HG03139 (cell line): ENCODE results near the gene TBKBP1.

Source experiments
- ATAC-seq: cut with Tn5 transposase; IDR thresholded peaks from one replicate; pipeline ENCODE4 v1.9.1; 2021; ENCODE audit not compliant: unreplicated experiment

Gene TBKBP1

GRCh38 chr17:47712330-47713023 is 18.5 kb downstream of the TBKBP1 start:
- ATAC-seq, result no peak

GRCh38 chr17:47713980-47714700 is 20.2 kb downstream of the TBKBP1 start:
- no peak for ATAC-seq

DNA sequence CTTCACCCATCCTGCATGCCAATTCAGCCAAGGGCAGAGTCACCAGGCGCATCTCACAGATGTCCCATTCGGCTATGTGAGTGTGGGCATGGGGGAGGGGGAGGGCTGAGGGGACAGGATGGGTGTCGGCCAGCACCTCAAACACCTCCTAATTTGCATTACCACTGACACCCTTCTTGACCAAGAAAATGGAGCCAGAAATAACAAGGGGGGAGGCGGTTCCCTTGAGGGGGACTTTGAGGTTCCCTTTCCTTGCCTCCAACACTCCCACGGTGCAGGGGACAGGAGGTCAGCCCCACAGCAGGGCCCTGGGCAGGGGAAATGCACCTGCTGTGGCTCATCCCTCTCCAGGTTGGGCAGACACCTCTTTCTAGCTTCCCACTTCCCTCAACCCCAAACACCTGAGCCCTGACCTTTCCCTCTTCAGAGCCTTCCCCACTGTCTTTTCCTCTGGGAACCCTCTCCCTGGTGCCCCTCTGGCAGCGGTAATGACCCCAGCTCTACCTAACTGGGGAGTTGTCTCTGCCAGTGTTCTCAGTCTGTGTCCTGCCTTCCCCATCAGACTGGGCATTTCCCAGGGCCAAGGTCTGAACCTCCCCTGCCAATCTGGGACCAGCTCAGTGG is 20.9 kb downstream of the TBKBP1 start:
- no peak for ATAC-seq

DNA sequence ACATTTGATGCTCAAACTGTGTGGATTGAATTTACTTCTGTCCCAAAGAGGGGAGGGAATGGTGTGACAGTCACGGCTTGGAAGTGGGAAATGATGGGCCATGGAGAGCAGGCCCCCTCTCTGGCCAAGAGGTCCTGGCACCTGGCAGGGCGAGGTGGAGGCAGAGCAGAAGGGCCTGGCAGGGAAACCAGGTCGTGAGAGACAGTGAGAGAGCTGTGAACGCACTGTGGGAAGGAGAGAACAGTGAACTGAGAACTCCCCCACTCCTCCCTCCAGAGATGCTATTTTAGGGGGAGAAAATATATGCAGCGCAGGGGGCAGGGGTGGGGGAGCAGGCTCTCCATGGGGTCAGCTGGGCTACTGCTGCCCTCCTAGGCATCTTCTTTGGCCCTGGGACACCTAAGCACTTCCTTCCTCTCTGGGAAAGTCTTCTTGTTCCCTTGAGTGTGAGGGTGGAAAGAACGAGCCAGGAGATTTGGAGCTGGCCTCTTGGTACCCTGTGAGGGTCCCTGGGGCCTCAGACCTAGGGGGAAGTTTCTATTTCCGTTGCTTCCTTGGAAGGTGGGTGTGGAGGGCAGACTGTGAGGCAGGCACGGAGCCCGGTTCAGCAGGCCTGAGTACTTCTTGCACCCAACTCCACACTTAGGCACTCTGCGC is 21.8 kb downstream of the TBKBP1 start:
- ATAC-seq, result no peak

- no peak for ATAC-seq
These were observed 22.4 kb downstream of the TBKBP1 start for GRCh38 chr17:47716375-47716774.

- ATAC-seq, result no peak
These were observed 23.3 kb downstream of the TBKBP1 start for GRCh38 chr17:47717261-47717697.

DNA sequence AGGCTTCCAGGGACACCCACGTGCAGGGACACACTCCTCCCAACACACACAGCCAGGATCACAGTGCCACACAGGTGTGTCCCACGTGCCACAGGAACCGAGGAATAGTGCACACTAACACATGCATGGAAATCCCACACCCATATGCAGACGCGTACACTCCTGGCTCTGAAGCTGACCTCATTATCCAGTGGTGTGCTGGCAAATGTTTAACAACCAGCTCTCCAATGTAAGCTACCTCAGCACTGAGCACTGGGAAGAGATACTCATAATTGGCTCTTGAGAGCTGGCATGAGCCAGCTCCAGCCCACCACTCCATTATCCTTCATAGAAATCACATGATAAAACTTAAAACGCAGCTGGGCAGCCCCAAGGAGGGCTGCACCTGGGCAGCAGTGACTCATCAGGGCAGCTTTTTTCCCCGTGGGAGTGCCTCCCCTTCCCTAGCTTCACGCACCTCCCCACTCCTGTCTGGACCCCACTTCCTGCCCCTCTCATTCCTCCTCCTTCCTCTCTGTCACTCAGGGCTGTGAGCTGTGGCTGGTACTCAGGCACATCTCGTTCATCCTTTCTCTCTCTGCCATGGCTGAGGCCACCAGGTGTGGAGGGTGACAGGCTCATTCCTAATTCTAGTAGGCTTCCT is 24.1 kb downstream of the TBKBP1 start:
- no peak for ATAC-seq

- ATAC-seq, result no peak
These were observed 24.9 kb downstream of the TBKBP1 start for GRCh38 chr17:47718634-47719405.

DNA sequence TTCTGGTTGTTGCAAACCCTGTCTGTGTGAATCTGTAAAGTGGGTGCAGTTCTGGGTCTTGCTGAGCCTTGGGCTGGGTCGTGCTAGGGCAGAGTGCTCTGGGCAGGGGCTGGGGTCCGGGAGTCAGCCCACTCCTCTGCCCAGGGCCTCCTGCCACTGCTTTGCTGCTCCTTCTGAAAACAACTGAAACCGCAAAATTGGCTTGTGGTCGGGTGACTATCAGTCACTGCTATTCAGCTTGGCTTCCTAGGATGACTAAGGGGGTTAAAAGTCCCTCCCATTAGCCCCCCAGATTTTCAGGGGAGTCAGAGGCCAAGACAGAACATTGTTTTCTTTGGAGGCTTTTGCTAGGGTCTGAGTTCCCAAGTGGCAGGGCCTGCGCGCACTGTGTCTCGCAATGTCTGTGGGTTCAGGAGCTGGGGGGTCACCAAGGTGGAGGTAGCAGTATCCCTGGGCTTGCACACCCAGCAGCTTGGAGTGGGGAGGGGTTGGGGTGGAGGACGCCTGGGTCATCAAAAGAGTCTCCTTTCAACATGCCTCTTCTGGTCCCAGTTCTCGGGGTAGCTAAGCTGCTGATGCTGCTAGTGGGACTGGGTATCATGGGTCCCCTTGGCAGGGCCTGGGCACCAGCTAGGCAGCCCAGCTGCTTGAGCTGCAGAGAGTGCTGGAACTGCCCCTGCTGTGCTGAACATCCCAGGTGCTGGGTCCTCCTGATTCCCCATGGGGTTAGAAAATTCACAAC is 25.6 kb downstream of the TBKBP1 start:
- ATAC-seq, result no peak

DNA sequence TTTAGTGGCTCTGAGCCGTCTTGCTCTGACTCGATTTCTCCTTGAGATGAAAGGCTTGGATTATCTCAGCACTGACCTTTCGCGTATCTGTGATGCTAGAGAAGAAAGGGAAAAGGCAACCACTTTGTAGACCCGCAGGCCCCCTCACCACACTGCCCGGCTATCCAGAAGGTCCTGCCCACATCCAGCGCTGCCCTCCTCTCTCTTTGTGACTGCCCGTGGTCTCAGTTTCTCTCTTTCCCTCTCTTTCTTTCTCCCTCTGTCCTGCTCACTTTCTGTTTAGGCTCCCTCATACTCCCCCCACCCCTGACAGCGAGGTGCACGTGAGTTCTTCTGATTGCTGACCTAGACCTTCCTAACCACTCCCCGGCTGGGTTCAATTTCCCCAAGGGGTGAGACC is 26.2 kb downstream of the TBKBP1 start:
- ATAC-seq, result no peak

- ATAC-seq, result no peak
These were observed 27.0 kb downstream of the TBKBP1 start for GRCh38 chr17:47720754-47721533.

DNA sequence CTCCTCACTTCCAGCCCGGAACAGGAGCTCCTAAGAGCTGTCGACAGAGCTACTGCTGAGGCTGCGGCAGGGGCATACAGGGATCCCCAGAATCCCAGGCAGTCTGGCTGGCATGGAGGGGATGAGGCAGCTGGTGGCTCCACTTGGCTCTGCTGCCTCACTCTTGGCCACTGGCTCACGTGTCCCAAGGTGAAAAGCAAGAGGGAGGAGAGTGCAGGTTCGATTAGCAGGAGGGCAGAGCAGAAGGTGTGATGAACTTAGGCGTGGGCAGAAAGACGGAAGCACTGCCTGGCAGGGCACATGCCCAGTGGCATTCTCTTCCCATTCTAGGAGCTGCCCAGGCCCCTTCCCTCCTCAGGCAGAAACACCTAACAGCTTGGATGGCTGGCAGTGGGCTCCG is 27.8 kb downstream of the TBKBP1 start:
- ATAC-seq, result no peak

DNA sequence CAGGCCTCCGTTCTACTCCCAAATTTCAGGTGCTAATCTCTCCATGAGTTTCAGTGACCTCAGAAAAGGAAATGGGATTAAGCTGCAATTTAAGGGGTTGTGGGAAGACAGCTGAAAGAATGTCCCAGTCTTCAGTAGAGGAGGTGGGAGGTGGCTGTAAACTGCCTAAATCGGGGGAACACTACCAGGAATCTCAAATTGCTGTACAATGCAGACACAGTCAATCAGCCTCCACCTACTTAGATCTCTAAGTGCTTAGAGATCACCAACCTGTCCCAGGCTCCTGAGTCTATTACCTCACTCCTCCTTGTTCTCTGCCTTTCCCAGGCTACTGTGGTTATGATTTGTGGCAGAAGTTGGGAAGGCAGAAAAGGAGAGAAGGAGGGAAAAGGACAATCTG is 30.7 kb downstream of the TBKBP1 start:
- ATAC-seq, result no peak

- no peak for ATAC-seq
These were observed 31.6 kb downstream of the TBKBP1 start for GRCh38 chr17:47725446-47726111.

- ATAC-seq, result no peak
These were observed 33.1 kb downstream of the TBKBP1 start for GRCh38 chr17:47726796-47727703.

DNA sequence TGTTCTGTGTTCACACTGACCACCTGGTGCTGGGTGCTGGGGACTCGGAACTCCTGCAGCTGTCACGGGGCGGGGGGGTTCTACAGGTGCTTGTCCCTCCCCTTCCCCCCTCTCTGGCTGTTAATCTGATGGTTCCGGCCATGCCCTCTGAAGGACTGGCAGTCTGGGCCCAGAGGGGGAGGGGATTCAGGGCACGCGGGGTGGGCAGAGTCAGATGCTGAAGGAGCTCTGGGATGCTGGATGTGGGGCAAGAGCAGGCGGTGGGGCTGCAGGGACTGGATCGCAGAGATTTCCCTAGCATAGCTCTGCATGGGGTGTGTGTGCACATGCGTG is 33.7 kb downstream of the TBKBP1 start:
- ATAC-seq, result no peak

- no peak for ATAC-seq
These were observed 34.4 kb downstream of the TBKBP1 start for GRCh38 chr17:47728214-47728877.
